Bronchial epithelial cell (primary cell): ENCODE results near the gene SUPT6H. TPM values are rescaled to one million over a fixed set of nuclear protein-coding genes. Genes with fewer than 3 reads are reported as not detected.

Source experiments
- DNase-seq: peaks from one replicate; pipeline ENCODE4 v3.0.0-alpha.2; 2010; ENCODE audit warnings: low read depth
- FAIRE-seq: peaks from 2 replicates; lab custom pipeline; 2011; peaks lifted over from hg19 to GRCh38; lab: Jason Lieb, UNC
- H3K27me3 ChIP-seq: 2 replicates; pipeline ENCODE4 v1.5.1; 2011; ENCODE audit warnings: low read length; ENCODE audit not compliant: control insufficient read depth, insufficient read depth
- H3K36me3 ChIP-seq: 2 replicates; pipeline ENCODE4 v1.5.1; 2011; ENCODE audit warnings: low read length; ENCODE audit not compliant: control insufficient read depth, insufficient read depth
- H3K4me3 ChIP-seq: 2 replicates; pipeline ENCODE4 v1.5.1; 2011; ENCODE audit warnings: mild to moderate bottlenecking, low read depth, low read length, control low read depth
- CTCF ChIP-seq: IDR thresholded peaks from 2 replicates; pipeline ENCODE4 v1.5.1; 2011; ENCODE audit warnings: mild to moderate bottlenecking, moderate library complexity, low read length, control low read depth, inconsistent platforms; ENCODE audit not compliant: insufficient read depth, severe bottlenecking
- total RNA-seq: library from RNA; depleted of rRNA; stranded (reverse); fragments of >200 nt; gene quantifications from 2 replicates; pipeline ENCODE4 v1.2.1, GENCODE V29; 2014

SUPT6H gene
- total RNA-seq, 1 donor from 2014 or later, result 23.2 TPM

- peaks cover 10% of the 10 kb centered on the region for H3K36me3 ChIP-seq
- TF ChIP-seq CTCF, result no peak
- no peaks in the 10 kb centered on the region for H3K27me3 ChIP-seq
- DNase-seq (no peak), FAIRE-seq (no peak)
- no peak overlapping the region for H3K4me3 ChIP-seq
These were observed 53.2 kb downstream of the SUPT6H start for GRCh38 chr17:28715217-28715616.

- Histone ChIP-seq H3K4me3 (peak overlapping the region; percentile 63), H3K36me3 (peaks cover 15% of the 10 kb centered on the region), H3K27me3 (no peaks in the 10 kb centered on the region)
- FAIRE-seq (no peak), DNase-seq (no peak)
- no peak for TF ChIP-seq CTCF
These were observed 55.0 kb downstream of the SUPT6H start for GRCh38 chr17:28716740-28717577.

- Histone ChIP-seq H3K36me3 (peaks cover 19% of the 10 kb centered on the region), H3K4me3 (peak within 1 kb of the TSS; percentile 63), H3K27me3 (no peaks in the 10 kb centered on the region)
- peak; percentile 61 for DNase-seq
- no peak for FAIRE-seq
- TF ChIP-seq CTCF, result peak; percentile 49
These were observed 55.8 kb downstream of the SUPT6H start, which contains the start of gene RAB34 for GRCh38 chr17:28717578-28718332. Gene RAB34 (minus strand): TSS chr17:28717868. CDS start chr17:28717266, 602 bp downstream.

GRCh38 chr17:28718333-28719020 is 56.5 kb downstream of the SUPT6H start:
- Histone ChIP-seq H3K27me3 (no peaks in the 10 kb centered on the region), H3K36me3 (peaks cover 25% of the 10 kb centered on the region), H3K4me3 (peak overlapping the region; percentile 63)
- DNase-seq, result no peak
- TF ChIP-seq CTCF, result no peak
- FAIRE-seq, result no peak

- peak overlapping the region; percentile 11 for H3K4me3 ChIP-seq
These were observed 57.0 kb downstream of the SUPT6H start for GRCh38 chr17:28719021-28719433.

More at GRCh38 chr17:28719021-28719433, 57.0 kb downstream of the SUPT6H start:
- FAIRE-seq (no peak), DNase-seq (no peak)
- H3K27me3 ChIP-seq, result no peaks in the 10 kb centered on the region
- H3K36me3 ChIP-seq, result peaks cover 26% of the 10 kb centered on the region
- TF ChIP-seq CTCF, result no peak
